Measurements from ENCODE around the gene ASNSD1. TPM values are rescaled to one million over a fixed set of nuclear protein-coding genes. Genes with fewer than 3 reads are reported as not detected.

Gene ASNSD1
- total and polyA plus RNA-seq, 2 of the 8 experiments (the other 6 are each of a cell fraction or from before 2014, with no cell fraction given): 14.1 to 44.8 TPM

- Histone ChIP-seq H3K4me3 (ENCODE audit: extremely low read depth in 1 of 4, insufficient read depth in 2 of 4, low read depth in 3 of 4, low read length in 4 of 4) (no peak overlapping the region), H2BK12ac (ENCODE audit: low read depth, low read length) (no peak overlapping the region), H2BK5ac (ENCODE audit: low read depth, low read length) (no peak overlapping the region), H3K79me2 (ENCODE audit: control insufficient read depth in 1 of 2, insufficient read depth in 2 of 2, low read length in 2 of 2) (no peaks in the 10 kb centered on the region), H2AFZ (ENCODE audit: low read length) (no peak overlapping the region), H3K36me3 (ENCODE audit: control insufficient read depth in 2 of 4, insufficient read depth in 4 of 4, low read length in 3 of 4) (no peaks in the 10 kb centered on the region), H3K18ac (ENCODE audit: extremely low read depth, low read length) (no peak overlapping the region), H4K8ac (ENCODE audit: extremely low read depth, insufficient read depth, low read length) (no peak overlapping the region), H4K91ac (replicated peaks; ENCODE audit: insufficient read length, low read length) (no peak overlapping the region), H3K14ac (ENCODE audit: insufficient read length) (no peak overlapping the region), H3K79me1 (ENCODE audit: low read depth, low read length) (no peaks in the 10 kb centered on the region), H3K27ac (ENCODE audit: low read depth, low read length) (no peak overlapping the region), H4K20me1 (replicated peaks in 1 of 2; ENCODE audit: control insufficient read depth in 1 of 2, insufficient read depth in 2 of 2, low read length in 2 of 2) (no peaks in the 10 kb centered on the region), H2BK120ac (replicated peaks; ENCODE audit: low read depth, low read length) (no peak overlapping the region), H3K4me1 (replicated peaks in 1 of 4; ENCODE audit: control insufficient read depth in 3 of 4, insufficient read depth in 4 of 4, low read length in 3 of 4) (no peaks in the 10 kb centered on the region), H3K4ac (replicated peaks; ENCODE audit: insufficient read length, low read depth, low read length) (no peak overlapping the region), H2BK20ac (ENCODE audit: low read length) (no peak overlapping the region), H3K23ac (ENCODE audit: insufficient read length) (no peak overlapping the region), H3K27me3 (replicated peaks in 1 of 4; ENCODE audit: control insufficient read depth in 3 of 4, extremely low read depth in 1 of 4, insufficient read depth in 3 of 4, low read length in 3 of 4) (no peaks in the 10 kb centered on the region), H4K5ac (ENCODE audit: insufficient read length, low read depth, low read length) (no peak overlapping the region), H3K4me2 (ENCODE audit: insufficient read depth in 1 of 2, low read depth in 2 of 2, low read length in 2 of 2) (no peak overlapping the region), H3K9ac (replicated peaks in 1 of 4; ENCODE audit: extremely low read depth in 1 of 4, low read depth in 3 of 4, low read length in 3 of 4) (no peak overlapping the region), H3K56ac (replicated peaks; ENCODE audit: insufficient read length, low read depth, low read length) (no peak overlapping the region), H2AK5ac (ENCODE audit: low read depth, low read length) (no peak overlapping the region), H3K23me2 (ENCODE audit: low read depth, low read length) (no peaks in the 10 kb centered on the region), H2BK15ac (ENCODE audit: low read length) (no peak overlapping the region), H3K9me3 (ENCODE audit: insufficient read depth in 2 of 2, low read depth in 1 of 2, low read length in 1 of 2) (no peaks in the 10 kb centered on the region)
- ChIA-PET POLR2A (ENCODE audit: partially characterized antibody) (no interaction called here), CTCF (ENCODE audit: partially characterized antibody) (interaction anchor here (0.8 to 2.2 kb wide), 3 partner anchors 9 to 19 kb away, joined by 3 to 9 read pairs (median 6); no protein-coding TSS in a partner anchor)
- DNase-seq (ENCODE audit: low read depth in 1 of 2, low spot score in 2 of 2): no peak
- FAIRE-seq: no peak
- TF ChIP-seq MAFK (IDR thresholded peaks at IDR 0.05; ENCODE audit: low read depth, low read length) (peak; percentile 29; the same call in 1 of the 2 replicates), RBBP5 (IDR thresholded peaks at IDR 0.05; ENCODE audit: borderline replicate concordance, low read depth, low read length) (no peak)
- 82% methylated on average over 2 of the region's 2 CpGs; no CpG with 5 or more reads in 1 of the 2 experiments for WGBS, 2 experiments (ENCODE audit: extremely low coverage in 1 of 2, insufficient coverage in 1 of 2, insufficient read length in 1 of 2, insufficient replicate concordance in 2 of 2, low coverage in 1 of 2, low lambda C conversion rate in 2 of 2, missing lambda C conversion rate in 1 of 2)
Observed at GRCh38 chr2:189613650-189614420, 47.4 kb upstream of the ASNSD1 start.
